Loucy (cell line): ENCODE data around the gene TRAPPC12.

Source experiments
- EZH2phosphoT487 ChIP-seq: fragments of 200-600 bp; IDR thresholded peaks from 2 replicates; pipeline ENCODE4 v1.6.1; 2018; ENCODE audit warnings: antibody characterized with exemption, mild to moderate bottlenecking, moderate library complexity, borderline replicate concordance
- TF ChIP-seq, protein P1 (sequence below): fragments of 200-600 bp; sonication (generic); conservative IDR thresholded peaks from 2 replicates; pipeline ENCODE4 v1.5.1; 2014; ENCODE audit warnings: mild to moderate bottlenecking, antibody characterized with exemption, low read length

DNA sequence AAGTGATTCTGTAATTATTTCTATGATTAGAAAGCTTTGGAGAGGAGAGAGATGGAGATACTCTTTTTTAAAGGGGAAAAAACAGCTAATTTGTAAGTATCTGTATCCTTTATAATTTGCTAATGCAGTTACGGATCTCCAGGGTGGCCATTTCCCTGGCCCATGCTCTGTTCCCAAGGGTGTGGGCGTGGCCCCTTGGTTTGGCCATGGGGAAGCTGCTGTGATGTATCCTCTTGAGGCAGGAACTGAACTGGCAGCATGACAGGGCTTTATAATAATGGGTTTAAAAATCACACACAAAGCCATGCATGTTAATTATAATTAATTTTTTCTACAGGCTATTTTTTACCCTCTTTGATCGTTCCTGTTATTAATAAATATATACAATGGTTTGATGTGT, 27.0 kb downstream of the TRAPPC12 start:
- TF ChIP-seq, protein P1, sequence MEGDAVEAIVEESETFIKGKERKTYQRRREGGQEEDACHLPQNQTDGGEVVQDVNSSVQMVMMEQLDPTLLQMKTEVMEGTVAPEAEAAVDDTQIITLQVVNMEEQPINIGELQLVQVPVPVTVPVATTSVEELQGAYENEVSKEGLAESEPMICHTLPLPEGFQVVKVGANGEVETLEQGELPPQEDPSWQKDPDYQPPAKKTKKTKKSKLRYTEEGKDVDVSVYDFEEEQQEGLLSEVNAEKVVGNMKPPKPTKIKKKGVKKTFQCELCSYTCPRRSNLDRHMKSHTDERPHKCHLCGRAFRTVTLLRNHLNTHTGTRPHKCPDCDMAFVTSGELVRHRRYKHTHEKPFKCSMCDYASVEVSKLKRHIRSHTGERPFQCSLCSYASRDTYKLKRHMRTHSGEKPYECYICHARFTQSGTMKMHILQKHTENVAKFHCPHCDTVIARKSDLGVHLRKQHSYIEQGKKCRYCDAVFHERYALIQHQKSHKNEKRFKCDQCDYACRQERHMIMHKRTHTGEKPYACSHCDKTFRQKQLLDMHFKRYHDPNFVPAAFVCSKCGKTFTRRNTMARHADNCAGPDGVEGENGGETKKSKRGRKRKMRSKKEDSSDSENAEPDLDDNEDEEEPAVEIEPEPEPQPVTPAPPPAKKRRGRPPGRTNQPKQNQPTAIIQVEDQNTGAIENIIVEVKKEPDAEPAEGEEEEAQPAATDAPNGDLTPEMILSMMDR: no peak
- no peak for TF ChIP-seq EZH2phosphoT487
